Myocyte (in vitro differentiated cells): ENCODE measurements around the gene ABAT. TPM values are rescaled to one million over a fixed set of nuclear protein-coding genes. Genes with fewer than 3 reads are reported as not detected.

Experiments
- DNase-seq: peaks from one replicate; pipeline ENCODE4 v3.0.0-alpha.2; 2012; ENCODE audit warnings: low read depth
- total RNA-seq: library from RNA; depleted of rRNA; stranded (reverse); fragments of >200 nt; gene quantifications from 2 replicates; pipeline ENCODE4 v1.2.3, GENCODE V29; 2014

The ABAT gene
- total RNA-seq, 1 donor from 2014 or later = 3.2 TPM

GRCh38 chr16:8808613-8809353, 134.4 kb downstream of the ABAT start:
- DNase-seq = peak; percentile 46

- DNase-seq = no peak
These were observed 137.9 kb downstream of the ABAT start for GRCh38 chr16:8812162-8812843.

GRCh38 chr16:8814095-8814806, 139.8 kb downstream of the ABAT start:
- no peak for DNase-seq

- DNase-seq = no peak
These were observed 142.7 kb downstream of the ABAT start for GRCh38 chr16:8816967-8817655.

GRCh38 chr16:8818504-8819270, 144.3 kb downstream of the ABAT start:
- DNase-seq = no peak

- DNase-seq = no peak
These were observed 145.1 kb downstream of the ABAT start for GRCh38 chr16:8819411-8820034.

- peak; percentile 9 for DNase-seq
These were observed 148.0 kb downstream of the ABAT start for GRCh38 chr16:8822403-8822802.

GRCh38 chr16:8826278-8826879, 152.0 kb downstream of the ABAT start:
- DNase-seq = no peak

GRCh38 chr16:8828541-8829165, 154.2 kb downstream of the ABAT start:
- DNase-seq = no peak

- no peak for DNase-seq
These were observed 157.0 kb downstream of the ABAT start for GRCh38 chr16:8831450-8831849.

- no peak for DNase-seq
These were observed 157.7 kb downstream of the ABAT start for GRCh38 chr16:8831871-8832716.

GRCh38 chr16:8832717-8833105, 158.3 kb downstream of the ABAT start:
- peak; percentile 73 for DNase-seq

Other genes with a start within 250 kb of the ABAT start
- gene TMEM114, start 84.1 kb upstream of the ABAT start, total RNA-seq = not detected in 2 replicates
- gene METTL22, start 52.9 kb upstream of the ABAT start, total RNA-seq = 38.9 and 451 TPM in 2 replicates
- gene TMEM186, start 123.0 kb downstream of the ABAT start, total RNA-seq = 3.8 and 5.9 TPM in 2 replicates
- 19.8 and 30.8 TPM in 2 replicates for gene PMM2, start 123.2 kb downstream of the ABAT start, total RNA-seq
- 91.4 and 96.3 TPM in 2 replicates for gene CARHSP1, start 194.4 kb downstream of the ABAT start, total RNA-seq
- gene LITAFD, start 207.7 kb downstream of the ABAT start, total RNA-seq = not detected in 2 replicates